BJ (cell line): ENCODE results near the gene MACIR. TPM values are rescaled to one million over a fixed set of nuclear protein-coding genes. Genes with fewer than 3 reads are reported as not detected.

Experiments used
- CTCF ChIA-PET: fragments of 350-600 bp; formaldehyde crosslinking; extraction: SDS; loops from one replicate; lab custom pipeline; 2021; ENCODE audit warnings: antibody characterized with exemption, inconsistent platforms; lab: Yijun Ruan, JAX
- POLR2A ChIA-PET: fragments of 300-600 bp; sonication (Branson Sonifier 250); formaldehyde crosslinking; extraction: SDS; loops from one replicate; lab custom pipeline; 2021; ENCODE audit warnings: antibody characterized with exemption; lab: Charles Lee
- DNase-seq: peaks from one replicate; pipeline ENCODE4 v3.0.0-alpha.2; 2011; ENCODE audit warnings: low read depth
- H3K27me3 ChIP-seq: 2 replicates; pipeline ENCODE4 v1.6.0; 2011; ENCODE audit warnings: low read length; ENCODE audit not compliant: control insufficient read depth, insufficient read depth
- H3K36me3 ChIP-seq: 2 replicates; pipeline ENCODE4 v1.5.1; 2011; ENCODE audit warnings: low read length; ENCODE audit not compliant: control insufficient read depth, insufficient read depth
- H3K4me3 ChIP-seq: 2 replicates; pipeline ENCODE4 v1.5.1; 2011; ENCODE audit warnings: low read depth, mild to moderate bottlenecking, control low read depth, low read length
- polyA plus RNA-seq: library from polyadenylated mRNA; depleted of rRNA; stranded (reverse); fragments of >200 nt; gene quantifications from 2 replicates; pipeline ENCODE4 v1.2.3, GENCODE V29; 2011
- TF ChIP-seq, protein P1 (sequence below): IDR thresholded peaks from 2 replicates; pipeline ENCODE4 v1.5.1; 2011; ENCODE audit warnings: low read depth, mild to moderate bottlenecking, control low read depth, inconsistent platforms, low read length, moderate library complexity; ENCODE audit not compliant: insufficient read depth

MACIR gene
- polyA plus RNA-seq, 1 experiment: 29.1 TPM

DNA sequence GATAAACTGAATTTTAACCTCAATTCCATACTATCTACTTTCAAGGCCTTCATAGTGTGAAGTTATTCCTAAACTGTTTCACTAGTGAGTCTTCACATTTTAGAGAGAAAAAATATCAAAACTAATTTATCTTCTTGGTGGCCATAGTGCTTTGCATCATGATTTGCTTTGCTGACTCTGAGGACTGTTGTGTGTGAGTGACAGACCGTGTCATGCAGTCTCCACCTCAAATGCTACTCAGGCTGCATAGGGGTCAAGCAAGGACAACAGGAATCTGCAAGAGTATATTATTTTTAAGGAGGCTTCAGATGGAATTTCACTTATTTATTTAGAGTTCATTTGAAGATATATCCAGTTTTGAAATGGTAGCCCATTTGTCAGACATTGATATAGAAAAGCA lies 34.5 kb downstream of the MACIR start:
- ChIA-PET CTCF (interaction anchor here (1.0 kb wide), 1 partner anchor 131 kb away, joined by 3 read pairs; no protein-coding TSS in a partner anchor), POLR2A (no interaction called here)
- TF ChIP-seq, protein P1, sequence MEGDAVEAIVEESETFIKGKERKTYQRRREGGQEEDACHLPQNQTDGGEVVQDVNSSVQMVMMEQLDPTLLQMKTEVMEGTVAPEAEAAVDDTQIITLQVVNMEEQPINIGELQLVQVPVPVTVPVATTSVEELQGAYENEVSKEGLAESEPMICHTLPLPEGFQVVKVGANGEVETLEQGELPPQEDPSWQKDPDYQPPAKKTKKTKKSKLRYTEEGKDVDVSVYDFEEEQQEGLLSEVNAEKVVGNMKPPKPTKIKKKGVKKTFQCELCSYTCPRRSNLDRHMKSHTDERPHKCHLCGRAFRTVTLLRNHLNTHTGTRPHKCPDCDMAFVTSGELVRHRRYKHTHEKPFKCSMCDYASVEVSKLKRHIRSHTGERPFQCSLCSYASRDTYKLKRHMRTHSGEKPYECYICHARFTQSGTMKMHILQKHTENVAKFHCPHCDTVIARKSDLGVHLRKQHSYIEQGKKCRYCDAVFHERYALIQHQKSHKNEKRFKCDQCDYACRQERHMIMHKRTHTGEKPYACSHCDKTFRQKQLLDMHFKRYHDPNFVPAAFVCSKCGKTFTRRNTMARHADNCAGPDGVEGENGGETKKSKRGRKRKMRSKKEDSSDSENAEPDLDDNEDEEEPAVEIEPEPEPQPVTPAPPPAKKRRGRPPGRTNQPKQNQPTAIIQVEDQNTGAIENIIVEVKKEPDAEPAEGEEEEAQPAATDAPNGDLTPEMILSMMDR: no peak
- DNase-seq: no peak
- no peaks in the 10 kb centered on the region for H3K27me3 ChIP-seq
- H3K36me3 ChIP-seq: no peaks in the 10 kb centered on the region
- H3K4me3 ChIP-seq: no peak overlapping the region

- no peak overlapping the region for H3K4me3 ChIP-seq
- H3K27me3 ChIP-seq: no peaks in the 10 kb centered on the region
- TF ChIP-seq, protein P1: no peak
- no peaks in the 10 kb centered on the region for H3K36me3 ChIP-seq
- DNase-seq: no peak
- ChIA-PET POLR2A (no interaction called here), CTCF (interaction anchor here (0.6 to 1.0 kb wide), 2 partner anchors 130 to 195 kb away, joined by 3 to 4 read pairs; no protein-coding TSS in a partner anchor)
Measured at GRCh38 chr5:103293719-103294118, 35.2 kb downstream of the MACIR start.

- TF ChIP-seq, protein P1: no peak
- no peak overlapping the region for H3K4me3 ChIP-seq
- no peaks in the 10 kb centered on the region for H3K36me3 ChIP-seq
- ChIA-PET CTCF (no interaction called here), POLR2A (no interaction called here)
- DNase-seq: no peak
- no peaks in the 10 kb centered on the region for H3K27me3 ChIP-seq
Measured at GRCh38 chr5:103294906-103295305, 36.3 kb downstream of the MACIR start.

DNA sequence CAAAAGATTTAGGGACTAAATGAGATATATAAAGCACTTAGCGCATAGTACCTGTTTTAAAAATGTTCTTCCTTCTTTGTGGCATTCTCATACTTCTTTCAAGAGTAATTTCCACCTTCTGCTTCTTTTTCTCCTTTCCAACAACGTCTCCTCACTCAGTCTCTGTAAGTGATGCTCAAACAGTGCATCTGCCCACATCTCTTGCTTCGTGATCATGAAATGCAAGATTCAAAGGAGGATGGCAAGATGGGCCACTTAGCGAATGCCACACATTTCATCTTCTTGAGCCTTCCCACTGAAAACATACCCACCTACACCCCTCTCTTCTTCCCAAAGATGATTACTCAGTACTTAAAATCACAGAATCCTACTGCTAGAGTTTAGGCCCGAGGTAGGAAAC lies 36.9 kb downstream of the MACIR start:
- no peaks in the 10 kb centered on the region for H3K27me3 ChIP-seq
- TF ChIP-seq, protein P1: no peak
- CTCF ChIA-PET: no interaction called here
- no peak for DNase-seq
- POLR2A ChIA-PET: no interaction called here
- no peaks in the 10 kb centered on the region for H3K36me3 ChIP-seq
- H3K4me3 ChIP-seq: no peak overlapping the region

DNA sequence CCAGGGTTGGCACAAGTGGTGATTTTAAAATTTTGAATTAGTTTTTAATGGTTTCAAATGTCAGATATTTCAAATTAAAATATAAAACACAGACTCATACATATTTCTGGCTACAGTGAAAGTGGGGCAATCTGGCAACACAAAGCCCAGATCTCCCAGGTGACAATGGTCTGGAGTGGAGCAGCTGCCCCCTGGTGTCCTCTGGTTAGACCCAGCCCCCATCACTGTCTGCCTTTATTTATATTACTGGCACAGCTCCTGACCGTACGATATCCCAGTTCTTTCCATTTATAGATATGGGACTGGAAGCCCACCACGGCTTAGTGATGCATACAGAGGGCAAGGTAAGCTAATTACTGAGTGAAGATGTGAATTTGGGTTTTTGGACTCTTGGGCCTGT lies 37.3 kb downstream of the MACIR start:
- ChIA-PET POLR2A (interaction anchor here (0.6 kb wide), 1 partner anchor 37 kb away, joined by 3 read pairs; no protein-coding TSS in a partner anchor), CTCF (interaction anchor here (1.2 kb wide), 1 partner anchor 97 kb away, joined by 3 read pairs; no protein-coding TSS in a partner anchor)
- TF ChIP-seq, protein P1: no peak
- Histone ChIP-seq H3K36me3 (no peaks in the 10 kb centered on the region), H3K27me3 (no peaks in the 10 kb centered on the region), H3K4me3 (no peak overlapping the region)
- DNase-seq: no peak
